GM19023 (cell line): ENCODE measurements around the gene PDE4D.

Source experiments
- ATAC-seq: cut with Tn5 transposase; IDR thresholded peaks from one replicate; pipeline ENCODE4 v1.9.1; 2021; ENCODE audit warnings: mild to moderate bottlenecking, moderate library complexity; ENCODE audit not compliant: unreplicated experiment

PDE4D gene

GRCh38 chr5:59169081-59169767 is 724.3 kb downstream of the PDE4D start:
- no peak for ATAC-seq

GRCh38 chr5:59168067-59168466 is 725.5 kb downstream of the PDE4D start:
- ATAC-seq, result no peak

- ATAC-seq, result no peak
Measured at GRCh38 chr5:59164041-59164830, 729.3 kb downstream of the PDE4D start.

GRCh38 chr5:59161221-59162105 is 732.1 kb downstream of the PDE4D start:
- ATAC-seq, result no peak

GRCh38 chr5:59158637-59159391 is 734.7 kb downstream of the PDE4D start:
- ATAC-seq, result no peak

DNA sequence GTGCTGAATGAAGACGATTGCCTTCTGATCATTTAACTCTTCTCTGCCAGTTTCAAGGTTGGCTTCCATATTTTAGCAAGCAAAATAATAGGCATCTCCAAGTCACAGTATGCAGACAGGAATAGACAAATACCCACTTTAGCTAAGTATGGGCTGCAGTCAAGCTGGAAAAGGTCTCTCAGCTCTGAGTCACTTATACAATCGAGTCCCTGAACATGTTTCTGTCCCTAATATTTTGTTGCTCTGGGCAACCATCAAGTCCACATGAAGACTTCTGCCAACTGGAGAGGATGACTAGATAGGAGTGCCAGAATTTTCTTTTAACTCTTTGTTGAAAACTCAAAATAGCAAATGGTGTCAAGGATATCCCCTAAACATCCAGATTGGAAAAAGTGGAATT is 735.4 kb downstream of the PDE4D start:
- no peak for ATAC-seq

- no peak for ATAC-seq
Measured at GRCh38 chr5:59157068-59157467, 736.5 kb downstream of the PDE4D start.

- peak; percentile 62 for ATAC-seq
Measured at GRCh38 chr5:59152701-59153245, 740.8 kb downstream of the PDE4D start.

DNA sequence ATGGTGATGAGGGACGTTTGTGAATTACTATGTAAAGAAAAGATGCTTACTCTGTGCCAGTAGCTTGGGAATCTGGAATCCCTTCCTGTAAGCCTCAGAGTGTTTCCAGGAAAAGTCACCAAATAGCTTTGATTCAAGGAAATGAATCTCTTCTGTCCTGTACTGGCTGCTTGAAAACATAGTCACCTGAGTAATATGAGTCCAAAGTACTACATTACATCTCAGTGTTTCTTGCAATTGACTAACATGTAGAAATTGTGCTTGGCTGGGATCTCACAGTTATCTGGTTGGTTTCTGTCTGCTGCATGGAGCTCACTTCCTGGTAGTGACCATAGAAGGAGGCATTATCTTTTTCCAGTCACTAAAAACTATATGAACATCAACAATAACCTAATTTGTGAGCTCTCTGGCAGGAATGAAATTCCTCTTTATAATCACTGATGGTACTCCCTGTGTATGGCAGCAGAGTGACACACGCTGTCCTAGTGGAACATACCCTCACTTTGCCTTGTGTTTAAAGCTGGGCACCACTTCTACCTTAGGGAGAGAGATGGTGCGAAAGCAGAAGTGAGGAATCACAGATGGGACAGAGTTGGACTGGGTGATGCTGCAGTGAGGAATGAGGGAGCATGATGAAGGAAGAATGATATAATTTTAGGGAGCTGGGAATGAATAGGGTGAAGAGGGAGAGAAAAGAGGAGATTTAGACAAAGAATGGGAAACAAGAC is 742.2 kb downstream of the PDE4D start:
- no peak for ATAC-seq

- ATAC-seq, result no peak
Measured at GRCh38 chr5:59149827-59150226, 743.7 kb downstream of the PDE4D start.

GRCh38 chr5:59149271-59149670 is 744.3 kb downstream of the PDE4D start:
- no peak for ATAC-seq

DNA sequence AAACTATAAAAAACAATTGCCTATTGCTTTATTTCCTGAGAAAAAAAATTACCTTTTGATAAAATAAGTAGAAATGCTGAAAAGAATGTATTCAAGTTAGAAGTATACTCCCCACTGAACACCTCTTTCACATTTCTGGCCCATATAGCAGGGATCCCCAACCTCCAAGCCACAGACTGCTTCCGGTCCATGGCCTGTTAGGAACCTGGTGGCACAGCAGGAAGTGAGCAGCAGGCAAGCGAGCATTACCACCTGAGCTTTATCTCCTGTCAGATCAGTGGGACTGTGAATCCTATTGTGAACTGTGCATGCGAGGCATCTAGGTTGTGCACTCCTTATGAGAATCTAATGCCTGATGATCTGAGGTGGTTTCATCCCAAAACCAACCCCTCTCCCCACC is 746.8 kb downstream of the PDE4D start:
- no peak for ATAC-seq

- peak; percentile 89 for ATAC-seq
Measured at GRCh38 chr5:59143926-59144333, 749.6 kb downstream of the PDE4D start.

GRCh38 chr5:59142927-59143326 is 750.6 kb downstream of the PDE4D start:
- ATAC-seq, result no peak

- no peak for ATAC-seq
Measured at GRCh38 chr5:59142138-59142537, 751.4 kb downstream of the PDE4D start.

GRCh38 chr5:59140133-59140532 is 753.4 kb downstream of the PDE4D start:
- no peak for ATAC-seq

DNA sequence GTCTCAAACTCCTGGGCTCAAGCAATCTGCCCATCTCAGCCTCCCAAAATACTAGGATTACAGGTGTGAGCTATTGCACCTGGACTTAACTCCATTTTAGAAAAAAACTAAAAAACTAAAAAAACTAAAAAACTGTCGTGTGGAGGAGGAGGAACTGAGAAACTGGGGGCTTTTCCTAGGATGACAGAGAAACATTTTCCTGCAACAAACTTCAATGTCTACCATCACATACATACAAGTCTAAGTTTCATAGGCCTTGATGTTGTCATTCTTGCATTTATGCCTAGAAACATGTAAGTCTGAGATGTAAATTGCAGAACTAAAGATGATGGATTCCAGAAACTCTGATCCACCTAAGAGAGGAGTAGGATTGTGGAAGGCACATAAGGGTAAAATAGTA is 753.8 kb downstream of the PDE4D start:
- ATAC-seq, result no peak

GRCh38 chr5:59138509-59138908 is 755.0 kb downstream of the PDE4D start:
- ATAC-seq, result no peak

GRCh38 chr5:59137846-59138245 is 755.7 kb downstream of the PDE4D start:
- no peak for ATAC-seq

GRCh38 chr5:59136549-59136948 is 757.0 kb downstream of the PDE4D start:
- ATAC-seq, result no peak
